ENCODE results near the gene ANO3.

The ANO3 gene

GRCh38 chr11:26512196-26512595, 180.3 kb downstream of the ANO3 start:
- no peak overlapping the region for H3K4me3 ChIP-seq (ENCODE audit: low read depth, low read length)
- no peak for TF ChIP-seq CTCF (IDR thresholded peaks at IDR 0.05; ENCODE audit: low read depth, low read length)

- H3K4me3 ChIP-seq (ENCODE audit: low read depth, low read length): no peak overlapping the region
- TF ChIP-seq CTCF (IDR thresholded peaks at IDR 0.05; ENCODE audit: low read depth, low read length): no peak
These were observed 187.5 kb downstream of the ANO3 start for GRCh38 chr11:26519469-26519868.

- TF ChIP-seq CTCF (IDR thresholded peaks at IDR 0.05; ENCODE audit: low read depth, low read length): no peak
- no peak overlapping the region for H3K4me3 ChIP-seq (ENCODE audit: low read depth, low read length)
These were observed 191.1 kb downstream of the ANO3 start for GRCh38 chr11:26522912-26523610.

- H3K4me3 ChIP-seq (ENCODE audit: low read depth, low read length): no peak overlapping the region
- TF ChIP-seq CTCF (IDR thresholded peaks at IDR 0.05; ENCODE audit: low read depth, low read length): no peak
These were observed 195.8 kb downstream of the ANO3 start for GRCh38 chr11:26527685-26528084.

- no peak for TF ChIP-seq CTCF (IDR thresholded peaks at IDR 0.05; ENCODE audit: low read depth, low read length)
- no peak overlapping the region for H3K4me3 ChIP-seq (ENCODE audit: low read depth, low read length)
These were observed 205.4 kb downstream of the ANO3 start for GRCh38 chr11:26537341-26537740.

- H3K4me3 ChIP-seq (ENCODE audit: low read depth, low read length): no peak overlapping the region
- TF ChIP-seq CTCF (IDR thresholded peaks at IDR 0.05; ENCODE audit: low read depth, low read length): no peak
These were observed 207.6 kb downstream of the ANO3 start for GRCh38 chr11:26539517-26539916.

GRCh38 chr11:26541870-26542269, 209.9 kb downstream of the ANO3 start:
- TF ChIP-seq CTCF (IDR thresholded peaks at IDR 0.05; ENCODE audit: low read depth, low read length): no peak
- H3K4me3 ChIP-seq (ENCODE audit: low read depth, low read length): no peak overlapping the region

Measured in WI38 (cell line).